GDM1 (cell line): ENCODE data around the gene SCNM1.
A peak's percentile ranks its signal among the peaks of the same experiment; 100 is the strongest.

ENCODE experiments used
- DNase-seq: peaks from one replicate; lab custom pipeline; 2025; lab: John Stamatoyannopoulos, UW

Gene SCNM1, protein sequence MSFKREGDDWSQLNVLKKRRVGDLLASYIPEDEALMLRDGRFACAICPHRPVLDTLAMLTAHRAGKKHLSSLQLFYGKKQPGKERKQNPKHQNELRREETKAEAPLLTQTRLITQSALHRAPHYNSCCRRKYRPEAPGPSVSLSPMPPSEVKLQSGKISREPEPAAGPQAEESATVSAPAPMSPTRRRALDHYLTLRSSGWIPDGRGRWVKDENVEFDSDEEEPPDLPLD

DNA sequence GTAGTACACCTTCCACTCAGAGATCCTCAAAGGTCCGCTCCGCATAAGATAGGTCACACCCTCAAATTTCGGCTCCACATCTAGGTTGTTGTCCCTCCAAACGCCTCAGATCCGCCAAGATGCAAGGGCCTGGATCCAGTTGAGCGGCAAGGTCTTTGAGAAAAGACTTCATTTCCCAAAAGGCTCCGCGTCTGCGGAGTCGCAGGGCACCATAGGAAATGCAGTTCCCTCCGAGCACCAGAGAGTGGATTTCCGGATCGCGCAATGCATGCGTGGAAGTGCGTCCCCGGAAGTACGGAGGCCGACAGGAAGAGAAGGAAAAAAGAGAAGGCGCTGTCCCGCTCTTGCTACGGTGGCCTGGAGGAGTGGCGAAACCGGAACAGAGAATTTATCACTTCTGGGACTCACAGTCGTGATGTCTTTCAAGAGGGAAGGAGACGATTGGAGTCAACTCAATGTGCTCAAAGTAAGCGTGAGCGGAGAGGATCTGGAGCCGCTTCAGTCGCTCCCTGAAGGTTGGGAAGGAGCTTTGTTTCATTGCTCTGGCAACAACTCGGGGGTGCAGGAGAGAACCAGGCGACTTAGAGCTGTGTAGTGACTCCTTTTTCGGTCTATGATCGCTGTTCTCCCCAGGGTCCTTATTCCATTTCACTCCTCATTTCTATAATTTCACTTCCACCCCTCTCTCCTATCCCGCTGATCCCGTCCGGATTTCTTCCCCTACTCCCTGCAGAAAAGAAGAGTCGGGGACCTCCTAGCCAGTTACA, at the start of gene SCNM1, which contains the start of gene LYSMD1:
Gene SCNM1, plus strand, starts transcription at position 407 of the 767 bp plus-strand sequence. Its CDS starts 9 bp downstream, at position 416.
Gene LYSMD1, minus strand, starts transcription at position 165 of the 767 bp plus-strand sequence. CDS start 644 bp downstream, outside the sequence.
- DNase-seq = peak; percentile 95

DNA sequence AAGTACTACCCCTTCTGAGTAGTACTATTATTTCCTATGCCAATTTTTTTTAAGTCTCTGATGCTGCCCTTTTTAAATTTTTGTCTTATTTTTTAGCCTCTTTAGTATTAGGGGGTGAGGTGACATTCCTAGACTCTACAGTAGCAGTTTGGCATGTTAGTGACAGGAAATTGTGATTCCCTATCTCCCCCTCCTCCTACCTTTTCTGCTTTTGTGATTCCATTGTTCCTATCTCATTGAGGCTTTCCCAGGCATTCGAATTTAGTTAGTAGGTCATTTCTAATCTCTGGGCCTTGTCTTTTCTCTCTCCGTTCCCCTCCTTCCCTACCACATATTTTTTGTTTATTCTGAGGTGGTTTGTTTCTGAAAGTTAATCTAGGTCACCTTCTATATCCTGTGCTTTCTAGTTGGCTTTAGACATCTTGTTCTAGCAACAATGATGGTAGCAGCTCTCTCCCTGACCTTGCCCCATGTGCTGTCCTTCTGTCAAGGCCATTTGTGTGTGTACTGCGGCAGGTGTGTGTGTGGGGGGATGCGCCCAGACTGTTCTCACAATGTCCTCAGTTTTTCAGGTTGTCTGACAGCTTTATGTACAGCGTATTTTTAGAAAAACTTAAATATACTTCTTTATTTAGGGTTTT, 41.1 kb upstream of the SCNM1 start:
- no peak for DNase-seq

DNA sequence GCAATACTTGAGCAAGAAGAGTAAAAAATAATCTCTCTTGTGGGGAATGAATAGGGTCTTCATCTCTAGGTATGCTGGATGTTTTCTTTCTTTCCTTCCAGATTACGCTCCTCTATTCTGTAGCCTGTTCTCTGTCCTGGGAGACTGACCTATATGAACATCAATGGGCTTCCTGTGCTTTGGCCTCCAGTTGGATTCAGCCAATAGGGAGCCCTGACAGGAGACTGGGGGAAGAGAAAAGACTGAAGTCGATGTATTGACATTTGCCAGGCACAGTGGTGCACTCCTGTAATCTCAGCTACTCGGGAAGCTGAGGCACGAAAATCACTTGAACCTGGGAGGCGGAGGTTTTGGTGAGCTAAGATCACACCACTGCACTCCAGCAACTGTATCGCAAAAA, 37.1 kb upstream of the SCNM1 start:
- no peak for DNase-seq

DNA sequence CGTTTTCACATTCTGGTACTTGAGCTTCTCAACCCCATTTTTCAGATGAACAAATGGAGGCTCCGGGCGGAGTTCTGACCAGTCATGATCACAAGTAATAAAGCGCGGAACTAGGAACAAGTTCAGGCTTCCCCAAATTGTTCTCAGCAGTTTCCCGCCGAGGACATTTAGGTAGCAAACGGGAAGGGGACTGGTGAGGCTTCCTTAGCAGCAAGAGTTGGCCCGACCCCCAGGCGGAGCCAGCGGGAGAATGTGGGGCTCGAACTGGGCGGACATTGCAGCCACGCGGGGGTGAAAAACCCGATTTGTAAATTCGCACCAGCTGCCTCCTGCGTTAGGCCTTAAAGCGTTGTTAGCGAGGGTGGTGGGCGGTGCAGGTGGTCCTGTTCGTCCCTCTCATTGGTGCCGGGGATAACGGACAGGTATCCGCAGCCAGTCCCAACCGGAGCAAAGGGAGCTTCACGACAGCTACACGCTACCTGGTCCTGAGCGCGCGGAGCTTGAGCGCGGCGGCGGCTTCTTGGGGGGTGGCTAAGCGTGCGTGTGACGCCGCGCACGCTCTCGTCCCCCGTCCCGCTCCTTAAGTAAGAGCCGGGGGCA, 34.9 kb upstream of the SCNM1 start:
- DNase-seq = no peak

DNA sequence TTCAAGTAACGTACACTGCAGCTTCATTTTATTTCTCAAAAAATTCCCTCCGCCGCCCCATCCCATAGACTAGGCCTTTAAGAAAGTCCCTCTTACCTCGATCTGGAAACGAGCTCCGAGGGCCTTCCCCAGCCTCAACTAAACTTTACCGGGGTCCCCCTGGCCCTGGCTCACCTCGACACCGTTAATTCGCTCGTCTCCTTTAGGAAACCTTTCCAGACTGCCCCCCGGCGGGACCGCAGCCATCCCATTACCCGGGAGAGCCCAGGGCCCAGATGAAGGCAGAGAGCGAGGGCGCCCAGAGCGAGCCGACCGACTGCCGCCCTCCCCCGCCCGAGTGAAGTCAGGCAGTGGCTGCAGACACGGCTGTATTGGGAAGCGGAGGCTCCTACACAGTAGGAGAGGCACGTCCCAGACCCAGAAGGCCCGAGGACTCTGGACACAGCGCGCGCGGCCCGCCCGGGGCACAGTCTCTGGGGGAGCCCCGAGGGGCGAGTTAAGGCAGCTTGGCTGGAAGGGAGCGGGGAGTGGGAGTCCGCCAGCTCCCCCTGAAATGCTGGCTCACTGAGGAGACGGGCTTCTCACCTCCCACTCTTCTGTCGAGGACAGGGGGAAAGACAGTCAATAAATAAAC, 34.1 kb upstream of the SCNM1 start:
- DNase-seq = no peak

DNA sequence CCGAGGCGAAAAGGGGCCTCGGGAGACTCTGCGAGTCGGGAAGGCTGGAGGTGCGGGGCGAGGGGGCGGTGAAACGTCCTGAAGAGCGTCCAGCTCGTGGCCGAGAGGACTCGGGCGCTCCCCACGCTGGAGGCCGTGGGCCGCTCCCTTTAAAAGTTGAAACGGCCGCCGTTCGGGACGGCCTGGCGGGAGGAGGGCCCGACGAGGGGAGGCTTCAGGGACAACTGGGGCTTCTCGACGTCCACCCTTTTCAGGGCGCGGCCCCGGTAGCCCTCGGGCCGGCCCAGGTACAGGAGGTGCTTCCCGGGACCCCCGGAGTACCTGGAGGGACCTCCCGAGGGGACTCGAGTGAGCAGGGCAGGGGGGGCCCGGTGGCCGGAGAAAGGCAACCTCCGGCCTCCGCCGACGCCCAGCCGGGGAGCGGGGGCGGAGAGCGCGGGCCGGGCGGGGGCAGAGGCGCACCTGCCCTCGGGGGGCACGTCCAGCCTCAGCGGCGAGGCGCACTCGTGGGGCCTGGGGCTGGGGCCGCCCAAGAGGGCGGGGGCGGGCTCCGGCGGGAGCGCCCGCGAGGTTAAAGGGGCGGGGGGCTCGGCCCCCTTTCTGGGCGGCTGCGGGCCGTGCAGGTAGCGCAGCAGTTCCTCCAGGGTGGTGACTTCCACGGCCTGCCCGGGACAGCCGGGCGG, 33.5 kb upstream of the SCNM1 start:
- no peak for DNase-seq

DNA sequence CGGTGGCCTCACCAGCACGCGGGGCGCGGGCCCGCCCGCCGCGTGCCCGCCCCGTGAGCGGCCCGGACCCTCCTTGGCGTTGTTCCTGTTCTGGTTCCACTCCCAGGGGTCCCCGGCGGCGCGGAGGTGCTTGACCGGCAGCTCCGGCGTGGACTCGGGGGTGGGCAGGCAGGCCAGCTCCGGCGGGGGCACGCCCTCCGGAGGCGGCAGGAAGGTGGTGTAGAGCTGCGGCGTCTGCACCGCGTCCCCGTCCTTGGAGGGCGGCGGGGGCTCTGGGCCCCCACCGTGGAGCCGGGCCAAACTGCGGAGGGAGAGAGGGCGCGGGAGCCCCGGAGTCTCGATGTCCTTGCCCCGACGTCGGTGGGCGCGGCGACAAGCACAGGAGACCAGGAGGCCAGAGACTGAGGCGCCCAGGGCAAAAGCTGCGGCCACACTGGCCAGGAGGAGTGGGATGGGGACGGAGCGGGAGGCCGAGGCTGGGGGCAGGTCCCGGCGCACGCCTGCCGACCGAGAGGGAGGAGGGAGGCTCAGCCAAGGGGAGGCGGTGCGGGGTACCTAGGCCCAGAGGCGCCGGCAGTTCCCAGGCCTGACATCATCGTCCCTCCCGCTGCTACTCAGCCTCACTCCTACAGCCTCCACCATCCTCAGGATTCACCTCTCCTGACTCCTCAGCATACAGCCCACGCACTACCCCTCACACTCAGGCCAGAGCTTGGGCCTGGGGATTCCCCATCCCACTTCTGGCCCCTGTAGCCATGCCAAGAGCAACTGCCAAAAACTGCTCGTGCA, 32.7 kb upstream of the SCNM1 start:
- no peak for DNase-seq

DNA sequence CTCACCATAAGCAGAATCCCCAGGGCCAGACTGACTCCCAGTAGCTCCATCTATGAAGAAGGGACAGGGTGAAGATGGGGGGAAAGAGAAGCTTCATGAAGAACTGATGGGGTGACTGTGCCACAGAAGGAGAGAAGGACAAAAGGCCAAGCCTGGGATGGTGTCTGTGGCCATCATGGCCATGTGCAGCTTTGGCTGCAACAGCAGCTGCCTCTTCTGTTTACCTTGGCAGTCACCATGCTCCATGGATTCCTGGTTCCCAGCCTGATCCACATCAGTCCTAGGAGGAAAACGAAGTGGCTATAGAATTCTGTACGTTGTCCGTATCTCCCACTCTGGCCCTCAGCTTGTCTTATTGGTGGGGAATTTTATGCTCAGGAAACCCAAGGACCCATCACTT, 31.5 kb upstream of the SCNM1 start:
- no peak for DNase-seq

DNA sequence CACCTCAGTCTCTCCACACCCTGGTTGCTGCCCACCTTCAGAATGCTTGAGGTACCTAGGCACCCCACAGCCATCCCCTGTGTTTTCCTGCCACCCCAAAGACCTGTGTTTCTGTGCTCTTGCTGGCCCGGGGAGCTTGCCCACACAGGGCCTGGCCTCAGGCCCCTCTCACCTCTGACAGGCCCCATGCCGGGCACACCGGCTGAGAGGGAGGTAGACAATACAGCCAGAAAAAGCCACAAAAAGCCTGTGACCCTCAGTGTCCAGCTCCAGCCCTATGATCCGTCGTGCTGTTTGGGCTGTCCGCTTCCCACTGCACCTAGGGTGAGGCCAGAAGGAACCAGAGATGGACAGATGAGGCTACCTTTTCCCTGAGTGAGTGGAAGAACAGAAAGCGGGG, 31.0 kb upstream of the SCNM1 start:
- DNase-seq = no peak

DNA sequence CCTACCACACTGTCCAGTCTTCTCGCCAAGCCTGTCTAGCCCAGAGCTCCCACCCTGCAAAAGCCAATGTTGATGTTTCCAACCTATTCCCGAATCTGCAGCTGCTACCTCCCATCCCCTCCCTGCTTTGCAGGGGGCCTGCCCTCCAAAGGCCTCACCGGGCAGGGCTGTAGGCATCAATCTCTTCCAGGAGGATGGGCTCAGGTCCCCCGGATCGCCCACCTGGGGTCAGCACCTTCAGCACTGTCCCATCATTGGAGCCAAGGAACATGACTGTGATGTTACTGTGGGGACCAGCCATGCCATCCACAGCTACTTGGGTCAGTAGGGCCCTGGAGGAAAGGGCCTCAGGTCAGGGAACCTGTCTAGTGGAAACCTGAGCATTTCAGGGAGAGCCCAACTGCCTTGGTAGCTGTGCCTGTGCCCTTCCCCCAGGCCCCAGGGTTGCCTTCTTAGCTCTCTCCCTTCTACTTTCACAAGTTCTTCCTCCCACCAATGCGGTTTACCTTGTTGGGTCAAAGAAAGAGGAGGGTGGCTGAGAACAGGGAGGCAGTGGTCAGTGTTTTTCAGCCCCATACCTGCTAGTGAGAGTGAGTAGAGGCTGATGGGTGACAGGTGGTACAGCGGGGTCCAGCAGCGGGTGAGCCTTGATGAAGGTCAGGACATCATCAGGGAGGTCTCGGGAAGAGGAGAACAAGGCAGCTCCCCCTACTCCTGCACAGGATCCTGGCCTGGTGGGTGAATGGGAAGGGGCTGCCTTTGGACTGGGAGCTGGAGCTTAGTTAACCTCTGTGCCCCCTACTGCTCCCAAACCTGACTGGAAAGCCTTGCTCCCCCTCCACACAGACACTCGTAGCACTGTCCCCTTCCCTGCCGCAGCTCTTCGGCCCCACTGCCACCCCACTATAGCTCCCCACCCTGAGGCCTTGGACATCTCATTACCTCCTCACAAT, 30.2 kb upstream of the SCNM1 start:
- no peak for DNase-seq

DNA sequence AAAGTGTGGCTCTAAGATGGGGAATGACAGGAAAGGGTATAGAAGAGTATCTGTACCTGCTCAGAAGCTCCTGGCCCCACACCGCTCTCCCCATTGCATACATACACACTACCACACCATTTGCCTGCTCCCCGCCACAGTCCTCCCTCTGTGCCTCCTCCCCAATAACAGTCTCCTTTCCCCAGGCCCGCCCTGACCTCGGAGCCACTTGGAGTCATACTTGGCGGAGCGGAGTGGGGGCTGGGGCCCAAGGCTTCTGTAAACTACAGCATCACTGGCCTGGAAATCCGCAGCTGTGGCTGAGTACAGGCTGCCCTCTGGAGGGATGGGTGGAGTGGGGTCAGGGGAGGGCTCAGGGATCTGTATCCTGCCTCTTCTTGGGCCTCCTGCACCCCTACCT, 28.2 kb upstream of the SCNM1 start:
- no peak for DNase-seq

DNA sequence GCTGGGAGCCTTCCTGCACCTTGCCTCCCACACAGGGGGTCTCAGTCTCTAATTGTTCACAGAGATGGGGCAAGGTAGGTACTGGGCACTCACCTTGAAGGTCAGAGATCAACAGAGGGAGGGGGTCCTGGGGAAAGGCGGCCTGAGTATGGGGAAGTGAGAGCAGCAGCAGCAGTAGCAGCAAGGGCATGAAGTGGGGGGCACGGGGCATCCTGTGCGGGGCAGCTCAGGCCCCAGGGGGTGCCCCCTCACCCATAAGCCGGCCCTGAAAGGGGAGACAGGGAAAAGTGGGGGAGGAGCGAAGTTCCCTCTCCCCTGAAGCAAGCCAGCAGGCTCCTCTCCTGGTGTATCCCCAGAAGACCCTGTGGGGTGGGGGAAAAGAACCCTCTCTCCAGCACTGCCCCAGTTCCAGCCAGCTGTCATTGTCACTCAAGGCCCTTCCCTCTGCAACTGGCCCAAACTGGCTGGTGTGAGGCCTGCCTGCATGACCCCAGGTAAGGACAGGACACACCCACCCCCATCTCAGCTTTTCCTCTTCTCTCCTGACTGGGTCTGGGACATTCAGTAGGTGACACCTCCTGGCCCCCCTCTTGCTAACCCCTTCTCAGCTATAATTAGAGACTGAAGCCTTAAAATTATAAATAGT, 23.4 kb upstream of the SCNM1 start:
- DNase-seq = no peak

DNA sequence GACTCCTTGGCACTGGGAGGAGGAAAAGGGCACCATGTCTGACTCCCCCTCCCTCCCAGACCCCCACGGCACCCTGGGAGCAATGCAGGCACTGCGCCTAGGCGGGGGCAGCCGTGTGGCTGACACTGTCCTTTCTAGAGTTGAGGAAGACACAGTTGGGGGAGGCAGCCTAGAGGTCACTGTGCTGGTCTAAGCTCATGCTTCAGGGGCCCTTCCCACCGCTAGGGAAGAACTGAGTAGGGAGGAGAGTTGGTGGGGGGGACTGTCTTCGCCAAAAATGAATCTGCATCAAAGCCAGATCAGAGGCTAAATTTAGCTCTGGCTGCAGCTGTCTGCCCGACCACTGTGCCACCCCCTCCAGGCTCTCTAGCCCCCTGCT, 22.9 kb upstream of the SCNM1 start:
- DNase-seq = no peak

DNA sequence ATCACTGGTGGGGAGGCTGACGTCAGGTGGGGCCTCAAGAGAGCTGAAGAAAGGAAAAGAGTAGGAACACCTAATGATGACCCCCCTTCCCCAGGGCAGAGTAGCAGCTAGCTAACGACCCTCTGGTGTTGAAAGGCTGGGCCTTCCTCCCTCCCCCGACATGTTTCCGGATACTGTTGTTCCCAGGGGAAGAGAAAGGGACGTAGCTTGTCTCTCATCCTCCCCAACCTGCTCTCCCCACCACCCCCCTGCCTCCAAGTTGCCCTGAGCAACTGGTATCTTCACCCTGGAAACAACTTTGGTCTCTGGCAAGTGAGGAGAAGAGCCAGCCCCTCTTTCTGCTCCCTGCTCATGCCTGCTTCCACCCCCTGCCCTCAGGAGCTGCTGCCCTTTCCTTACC, 22.0 kb upstream of the SCNM1 start:
- DNase-seq = no peak

DNA sequence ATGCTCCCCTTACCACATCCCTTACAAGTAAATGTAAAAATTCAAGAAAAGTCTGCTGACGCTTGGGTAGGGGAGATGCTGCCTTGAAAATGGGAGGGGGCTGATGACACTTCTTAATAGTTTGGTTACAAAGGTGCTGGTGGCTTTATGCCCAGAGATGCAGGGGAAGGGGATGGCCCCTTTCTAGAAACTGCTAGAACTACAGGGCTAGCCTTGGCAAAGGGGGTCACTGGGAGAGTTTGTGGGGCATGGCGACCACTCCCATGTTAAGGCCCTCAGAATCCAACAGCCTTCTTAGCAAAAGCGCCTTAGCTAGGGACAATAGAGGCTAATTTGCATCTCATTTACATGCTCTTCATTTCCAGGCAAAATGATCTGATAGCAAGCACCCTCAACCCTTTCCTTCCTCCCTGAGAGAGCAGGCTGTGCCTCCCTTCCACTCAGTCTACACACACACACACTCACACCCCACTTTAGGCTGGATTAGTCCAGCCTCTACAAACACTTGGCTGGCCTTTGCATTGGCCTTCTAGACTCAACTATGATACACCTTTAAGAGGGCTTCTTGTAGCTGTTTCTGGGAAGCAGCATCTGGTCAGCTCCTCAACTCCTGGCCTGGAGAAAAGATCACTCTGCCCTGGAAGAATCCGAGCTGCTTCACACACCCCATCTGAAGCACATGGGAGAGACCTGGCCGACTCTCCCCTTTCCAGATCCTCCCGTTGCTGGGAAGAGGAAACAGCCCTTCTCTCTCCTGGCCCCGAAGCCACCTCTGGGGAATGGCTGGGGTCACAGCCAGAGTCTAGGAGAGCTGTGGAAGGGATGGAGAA, 21.3 kb upstream of the SCNM1 start:
- no peak for DNase-seq

DNA sequence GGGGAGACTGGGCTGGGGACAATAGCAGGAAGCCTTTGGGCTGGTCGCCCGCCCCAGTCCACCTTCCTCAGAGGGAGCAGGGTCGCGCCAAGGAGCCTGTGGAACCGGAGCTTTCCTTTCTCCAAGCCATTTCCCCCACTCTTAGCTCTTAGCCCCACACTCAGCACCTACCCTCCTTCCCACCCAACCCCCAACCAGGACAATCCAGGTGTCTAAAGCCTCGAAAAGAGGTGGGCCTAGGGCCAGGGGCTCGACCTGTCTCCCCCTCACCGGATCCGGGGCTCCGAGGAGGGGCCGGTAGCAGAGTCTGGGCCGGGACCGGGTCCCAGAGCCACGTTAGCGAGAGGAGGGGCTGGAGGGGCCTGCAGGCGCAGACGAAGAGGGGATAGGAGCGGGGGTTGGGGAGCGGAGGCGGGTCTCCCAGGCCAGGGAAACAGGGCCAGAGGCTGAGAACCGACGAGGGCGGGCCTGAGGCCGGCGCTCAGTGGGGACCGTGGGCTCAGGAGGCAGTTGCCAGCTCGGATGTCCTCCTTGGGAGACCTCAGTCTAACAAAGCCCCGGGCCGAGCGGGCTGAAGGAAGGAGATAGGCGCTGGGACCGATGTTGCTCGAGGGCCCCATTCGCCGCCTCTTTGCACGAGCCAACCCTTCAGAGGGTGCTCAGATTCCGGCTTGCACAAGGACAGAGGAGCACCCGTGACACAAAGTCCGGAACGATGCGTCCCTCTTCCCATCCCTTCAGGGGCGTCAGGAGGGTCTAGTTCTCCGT, 20.5 kb upstream of the SCNM1 start:
- DNase-seq = no peak

DNA sequence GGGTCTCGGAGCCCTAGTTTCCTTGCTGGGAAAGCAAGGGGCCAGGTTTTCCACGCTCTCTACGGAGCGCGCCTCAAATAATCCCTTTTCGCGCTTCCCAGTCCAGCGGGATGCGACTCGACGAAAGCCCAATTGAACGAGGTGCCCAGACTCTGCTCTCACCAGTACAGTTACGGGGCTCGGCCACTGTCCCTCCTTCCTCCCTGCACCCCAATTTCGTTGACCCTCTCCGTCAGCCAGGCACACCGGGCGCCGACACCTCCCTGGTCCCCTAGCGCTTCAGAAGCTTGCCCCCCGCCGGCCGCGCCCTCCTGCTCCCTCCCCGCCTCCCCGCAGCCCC, 19.9 kb upstream of the SCNM1 start:
- DNase-seq = no peak
